ENCODE results near the gene RXRB. TPM values are rescaled to one million over a fixed set of nuclear protein-coding genes. Genes with fewer than 3 reads are reported as not detected.

The RXRB gene
- total RNA-seq, 2 experiments from 2014 or later = 40.9 to 41.4 TPM

DNA sequence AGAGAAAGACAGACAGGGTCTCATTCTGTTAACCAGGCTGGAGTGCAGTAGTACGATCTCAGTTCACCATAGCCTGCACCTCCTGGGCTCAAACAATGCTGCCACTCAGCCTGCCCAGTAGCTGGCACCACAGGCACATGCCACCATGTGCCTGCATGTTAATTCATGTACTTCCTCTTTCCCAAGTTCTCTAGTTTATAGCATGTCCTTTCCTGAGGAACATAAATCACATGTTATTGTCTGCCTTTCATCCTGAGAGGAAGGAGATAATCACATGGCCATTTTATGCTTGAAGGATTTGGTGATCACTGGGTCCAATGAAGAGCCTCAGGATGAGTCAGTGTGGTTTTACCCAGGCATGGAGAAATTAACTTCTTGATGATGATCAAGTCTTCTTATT is 56.1 kb downstream of the RXRB start:
- Mint-ChIP-seq H3K36me3 (no peaks in the 10 kb centered on the region), H3K9me3 (no peaks in the 10 kb centered on the region), H3K27ac (no peak overlapping the region), H3K4me3 (no peak overlapping the region), H3K4me1 (ENCODE audit: low read depth) (no peaks in the 10 kb centered on the region), H3K27me3 (peaks cover 35% of the 10 kb centered on the region)
- DNase-seq = no peak
- intact Hi-C loops (cut with micrococcal nuclease) = no loop called here
- ChIA-PET CTCF (interaction anchor here (2.5 kb wide), 1 partner anchor 19 kb away, joined by 9 read pairs; no protein-coding TSS in a partner anchor), POLR2A (no interaction called here)

Small RNA genes within 50 kb of the gene (microRNA-seq; reads per million reads assigned to microRNA genes)
- gene MIR219A1 (ENCODE audit: borderline microRNAs expressed, borderline number of aligned reads, borderline replicate concordance) = 6.3 reads per million, percentile 23 among the genes with 10 or more reads in this experiment

Other genes with a start within 250 kb of the RXRB start
- gene HLA-DMA, start 247.6 kb downstream of the RXRB start, total RNA-seq = 10 to 100 TPM in 1 of 2 experiments, 1 to 10 TPM in 1; 9.6 to 10.2 TPM
- gene BRD2, start 232.1 kb downstream of the RXRB start, total RNA-seq = 100 to 1,000 TPM; 168 to 190 TPM
- gene HLA-DOA, start 191.1 kb downstream of the RXRB start, total RNA-seq = under 1 TPM; 0.53 to 0.55 TPM
- gene HLA-DPA1, start 127.0 kb downstream of the RXRB start, total RNA-seq = 10 to 100 TPM; 19.3 to 20.9 TPM
- 1 to 10 TPM; 5.1 to 6.9 TPM for gene HLA-DPB1, start 124.7 kb downstream of the RXRB start, total RNA-seq
- gene COL11A2, start 8.2 kb downstream of the RXRB start, total RNA-seq = 1 to 10 TPM in 1 of 2 experiments, under 1 TPM in 1; 0.69 to 1.0 TPM
- gene SLC39A7, start 202 bp upstream of the RXRB start, total RNA-seq = 10 to 100 TPM; 42.0 to 45.7 TPM
- gene HSD17B8, start 4.0 kb upstream of the RXRB start, total RNA-seq = 10 to 100 TPM; 35.3 to 36.1 TPM
- 10 to 100 TPM; 25.4 to 28.4 TPM for gene RING1, start 7.8 kb upstream of the RXRB start, total RNA-seq
- 10 to 100 TPM; 32.7 to 33.7 TPM for gene VPS52, start 71.2 kb upstream of the RXRB start, total RNA-seq
- gene RPS18, start 71.4 kb upstream of the RXRB start, total RNA-seq = 1,000 to 10,000 TPM; 4,372 to 4,391 TPM
- 1 to 10 TPM; 5.9 to 6.7 TPM for gene B3GALT4, start 76.5 kb upstream of the RXRB start, total RNA-seq
- gene WDR46, start 88.6 kb upstream of the RXRB start, total RNA-seq = 10 to 100 TPM; 59.4 to 60.7 TPM
- 10 to 100 TPM; 78.5 to 90.9 TPM for gene PFDN6, start 88.9 kb upstream of the RXRB start, total RNA-seq
- 10 to 100 TPM; 24.6 to 26.0 TPM for gene RGL2, start 98.3 kb upstream of the RXRB start, total RNA-seq
- 100 to 1,000 TPM; 202 to 213 TPM for gene TAPBP, start 113.4 kb upstream of the RXRB start, total RNA-seq
- gene ZBTB22, start 117.1 kb upstream of the RXRB start, total RNA-seq = 10 to 100 TPM; 11.0 to 12.1 TPM
- gene DAXX, start 122.3 kb upstream of the RXRB start, total RNA-seq = 10 to 100 TPM; 60.5 to 64.1 TPM
- gene KIFC1, start 191.2 kb upstream of the RXRB start, total RNA-seq = 100 to 1,000 TPM in 1 of 2 experiments, 10 to 100 TPM in 1; 94.6 to 103 TPM
- gene PHF1, start 210.3 kb upstream of the RXRB start, total RNA-seq = 10 to 100 TPM; 32.4 to 42.3 TPM
- 100 to 1,000 TPM; 190 to 198 TPM for gene CUTA, start 217.4 kb upstream of the RXRB start, total RNA-seq
- 10 to 100 TPM; 34.3 to 35.8 TPM for gene SYNGAP1, start 219.4 kb upstream of the RXRB start, total RNA-seq

Measured in activated CD4-positive, alpha-beta memory T cell treated with anti-CD3 and anti-CD28 coated beads for 36 hours (primary cell).